ENCODE results near the gene GDE1. TPM values are rescaled to one million over a fixed set of nuclear protein-coding genes. Genes with fewer than 3 reads are reported as not detected.

Gene GDE1
- polyA plus RNA-seq, 4 donors, result 74.6 to 84.0 (median 79.3) TPM

GRCh38 chr16:19497176-19497575 is 24.7 kb downstream of the GDE1 start:
- no peak for DNase-seq (ENCODE audit: low read depth in 4 of 4, low spot score in 3 of 4)

GRCh38 chr16:19490619-19491018 is 31.3 kb downstream of the GDE1 start:
- no peak for DNase-seq (ENCODE audit: low read depth in 4 of 4, low spot score in 3 of 4)

- no peak for DNase-seq (ENCODE audit: low read depth in 4 of 4, low spot score in 3 of 4)
These were observed 33.7 kb downstream of the GDE1 start for GRCh38 chr16:19488213-19488640.

- DNase-seq (ENCODE audit: low read depth in 4 of 4, low spot score in 3 of 4), result no peak
These were observed 35.1 kb downstream of the GDE1 start for GRCh38 chr16:19486750-19487325.

- no peak for DNase-seq (ENCODE audit: low read depth in 4 of 4, low spot score in 3 of 4)
These were observed 35.8 kb downstream of the GDE1 start for GRCh38 chr16:19486051-19486450.

GRCh38 chr16:19485611-19486010 is 36.3 kb downstream of the GDE1 start:
- DNase-seq (ENCODE audit: low read depth in 4 of 4, low spot score in 3 of 4), result no peak

GRCh38 chr16:19484096-19484495 is 37.8 kb downstream of the GDE1 start:
- no peak for DNase-seq (ENCODE audit: low read depth in 4 of 4, low spot score in 3 of 4)

- no peak for DNase-seq (ENCODE audit: low read depth in 4 of 4, low spot score in 3 of 4)
These were observed 39.6 kb downstream of the GDE1 start for GRCh38 chr16:19482291-19482690.

- DNase-seq (ENCODE audit: low read depth in 4 of 4, low spot score in 3 of 4), result no peak
These were observed 40.1 kb downstream of the GDE1 start for GRCh38 chr16:19481769-19482168.

GRCh38 chr16:19481296-19481695 is 40.6 kb downstream of the GDE1 start:
- DNase-seq (ENCODE audit: low read depth in 4 of 4, low spot score in 3 of 4), result no peak

GRCh38 chr16:19479302-19479721 is 42.6 kb downstream of the GDE1 start:
- no peak for DNase-seq (ENCODE audit: low read depth in 4 of 4, low spot score in 3 of 4)

GRCh38 chr16:19478505-19478904 is 43.4 kb downstream of the GDE1 start:
- DNase-seq (ENCODE audit: low read depth in 4 of 4, low spot score in 3 of 4), result no peak

GRCh38 chr16:19474617-19475016 is 47.3 kb downstream of the GDE1 start:
- DNase-seq (ENCODE audit: low read depth in 4 of 4, low spot score in 3 of 4), result no peak

GRCh38 chr16:19472482-19472881 is 49.4 kb downstream of the GDE1 start:
- DNase-seq (ENCODE audit: low read depth in 4 of 4, low spot score in 3 of 4), result no peak

- no peak for DNase-seq (ENCODE audit: low read depth in 4 of 4, low spot score in 3 of 4)
These were observed 53.6 kb downstream of the GDE1 start for GRCh38 chr16:19468300-19468699.

- DNase-seq (ENCODE audit: low read depth in 4 of 4, low spot score in 3 of 4), result no peak
These were observed 58.2 kb downstream of the GDE1 start for GRCh38 chr16:19463468-19464315.

GRCh38 chr16:19460397-19460796 is 61.5 kb downstream of the GDE1 start:
- DNase-seq (ENCODE audit: low read depth in 4 of 4, low spot score in 3 of 4), result no peak

- no peak for DNase-seq (ENCODE audit: low read depth in 4 of 4, low spot score in 3 of 4)
These were observed 63.0 kb downstream of the GDE1 start for GRCh38 chr16:19458722-19459379.
